HepG2 (cell line): Measurements from ENCODE around the gene EEIG1. TPM values are rescaled to one million over a fixed set of nuclear protein-coding genes. Genes with fewer than 3 reads are reported as not detected.

Experiments
- AGO1 ChIP-seq: fragments of 200-400 bp; formaldehyde crosslinking; IDR thresholded peaks from 2 replicates; pipeline ENCODE4 v1.6.1; 2017; ENCODE audit warnings: mild to moderate bottlenecking, low read depth, low read length, moderate library complexity; ENCODE audit not compliant: poor library complexity, severe bottlenecking
- BRCA1 ChIP-seq: sonication (generic); formaldehyde crosslinking; IDR thresholded peaks from 2 replicates; pipeline ENCODE4 v1.4.0; 2020; ENCODE audit warnings: missing genetic modification reagents
- CENPT ChIP-seq: sonication (generic); formaldehyde crosslinking; IDR thresholded peaks from 2 replicates; pipeline ENCODE4 v1.8.0; 2022; ENCODE audit warnings: low read depth, mild to moderate bottlenecking, moderate library complexity, missing genetic modification reagents
- EP300 ChIP-seq, 3 experiments: sonication (generic) in 1 of 3; formaldehyde crosslinking in 1 of 3; IDR thresholded peaks; 2 replicates each; pipeline versions ENCODE4 v1.5.1 to v1.6.1; 2011 to 2020; ENCODE audit warnings: low read depth in 2 of 3, low read length in 2 of 3, borderline replicate concordance in 1 of 3, improper control_type of control experiment in 1 of 3, mild to moderate bottlenecking in 1 of 3, missing genetic modification reagents in 1 of 3, moderate library complexity in 1 of 3
- ETV5 ChIP-seq: IDR thresholded peaks from 2 replicates; pipeline ENCODE4 v1.6.1; 2018; ENCODE audit warnings: missing biosample characterization, missing genetic modification reagents, inconsistent platforms, borderline replicate concordance
- GZF1 ChIP-seq: sonication (generic); formaldehyde crosslinking; IDR thresholded peaks from 2 replicates; pipeline ENCODE4 v1.5.1; 2020; ENCODE audit warnings: mild to moderate bottlenecking, missing genetic modification reagents
- ISL2 ChIP-seq: sonication (generic); formaldehyde crosslinking; IDR thresholded peaks from 2 replicates; pipeline ENCODE4 v1.5.0; 2020; ENCODE audit warnings: missing genetic modification reagents
- KDM6A ChIP-seq: IDR thresholded peaks from 2 replicates; pipeline ENCODE4 v1.6.1; 2016; ENCODE audit warnings: low read depth
- MBD4 ChIP-seq: IDR thresholded peaks from 2 replicates; pipeline ENCODE4 v1.6.1; 2012; ENCODE audit warnings: low read length, inconsistent platforms, borderline replicate concordance
- MXI1 ChIP-seq: IDR thresholded peaks from 3 replicates; pipeline ENCODE4 v1.6.1; 2012; ENCODE audit warnings: low read depth, low read length, inconsistent platforms, borderline replicate concordance
- RAD51 ChIP-seq: fragments of 450-650 bp; IDR thresholded peaks from 2 replicates; pipeline ENCODE4 v1.6.1; 2016; ENCODE audit warnings: borderline replicate concordance
- RFX5 ChIP-seq: IDR thresholded peaks from 2 replicates; pipeline ENCODE4 v1.6.1; 2011; ENCODE audit warnings: low read depth, low read length, improper control_type of control experiment
- SCMH1 ChIP-seq: sonication (generic); formaldehyde crosslinking; IDR thresholded peaks from 2 replicates; pipeline ENCODE4 v1.9.0; 2021; ENCODE audit warnings: missing genetic modification reagents, mild to moderate bottlenecking, borderline replicate concordance
- SKI ChIP-seq: fragments of 450-650 bp; IDR thresholded peaks from one replicate; pipeline ENCODE4 v1.6.1; 2018; ENCODE audit warnings: mild to moderate bottlenecking; ENCODE audit not compliant: partially characterized antibody
- SMAD1 ChIP-seq: sonication (generic); formaldehyde crosslinking; IDR thresholded peaks from 2 replicates; pipeline ENCODE4 v1.4.0; 2020; ENCODE audit warnings: missing genetic modification reagents, low read depth, mild to moderate bottlenecking, borderline replicate concordance
- SMARCC2 ChIP-seq: fragments of 450-650 bp; IDR thresholded peaks from 2 replicates; pipeline ENCODE4 v1.6.1; 2017; ENCODE audit warnings: antibody characterized with exemption, mild to moderate bottlenecking
- SP5 ChIP-seq: IDR thresholded peaks from 2 replicates; pipeline ENCODE4 v1.6.1; 2016; ENCODE audit warnings: low read depth, borderline replicate concordance
- SSRP1 ChIP-seq: IDR thresholded peaks from 2 replicates; pipeline ENCODE4 v1.6.1; 2016; ENCODE audit warnings: control low read depth
- TBP ChIP-seq: sonication (generic); formaldehyde crosslinking; IDR thresholded peaks from 2 replicates; pipeline ENCODE4 v1.5.0; 2020; ENCODE audit warnings: missing genetic modification reagents
- TEAD3 ChIP-seq: optimal IDR thresholded peaks from 2 replicates; pipeline ENCODE3; 2016; ENCODE audit warnings: borderline replicate concordance
- U2AF2 ChIP-seq: fragments of 200-400 bp; formaldehyde crosslinking; IDR thresholded peaks from 2 replicates; pipeline ENCODE4 v1.6.1; 2017; ENCODE audit warnings: low read depth, mild to moderate bottlenecking, low read length
- ZFP37 ChIP-seq: sonication (generic); formaldehyde crosslinking; IDR thresholded peaks from 2 replicates; pipeline ENCODE4 v1.4.0; 2020; ENCODE audit warnings: missing genetic modification reagents, borderline replicate concordance
- ZFYVE20 ChIP-seq: sonication (generic); formaldehyde crosslinking; IDR thresholded peaks from 2 replicates; pipeline ENCODE4 v1.8.0; 2023; ENCODE audit warnings: low read depth, mild to moderate bottlenecking, moderate library complexity, missing genetic modification reagents, borderline replicate concordance
- ZNF264 ChIP-seq: sonication (generic); formaldehyde crosslinking; IDR thresholded peaks from 2 replicates; pipeline ENCODE4 v1.4.0; 2020; ENCODE audit warnings: missing genetic modification reagents
- ZNF30 ChIP-seq: sonication (generic); formaldehyde crosslinking; IDR thresholded peaks from 2 replicates; pipeline ENCODE4 v1.5.0; 2020; ENCODE audit warnings: mild to moderate bottlenecking, missing genetic modification reagents
- ZNF331 ChIP-seq: sonication (generic); formaldehyde crosslinking; IDR thresholded peaks from 2 replicates; pipeline ENCODE4 v1.4.0; 2020; ENCODE audit warnings: missing genetic modification reagents
- ZNF354B ChIP-seq: sonication (generic); formaldehyde crosslinking; IDR thresholded peaks from 2 replicates; pipeline ENCODE4 v1.8.0; 2022; ENCODE audit warnings: mild to moderate bottlenecking, missing genetic modification reagents
- ZNF460 ChIP-seq: sonication (generic); formaldehyde crosslinking; IDR thresholded peaks from 2 replicates; pipeline ENCODE4 v1.5.1; 2020; ENCODE audit warnings: missing genetic modification reagents, mild to moderate bottlenecking, borderline replicate concordance
- ZNF841 ChIP-seq: sonication (generic); formaldehyde crosslinking; IDR thresholded peaks from 2 replicates; pipeline ENCODE4 v1.8.1; 2023; ENCODE audit warnings: missing genetic modification reagents, borderline replicate concordance
- ZNF891 ChIP-seq: sonication (generic); formaldehyde crosslinking; IDR thresholded peaks from 2 replicates; pipeline ENCODE4 v1.5.0; 2020; ENCODE audit warnings: mild to moderate bottlenecking, missing genetic modification reagents
- polyA plus RNA-seq, 8 experiments: library from polyadenylated mRNA; depleted of rRNA in 3 of 8; stranded (reverse) in 7 of 8; unstranded in 1 of 8; fragments of >200 nt; fragmentation: Illumina TruSeq in 4 of 8; extraction: Trizol in 4 of 8; gene quantifications; 2 replicates each; pipeline versions ENCODE4 v1.2.1 to v1.2.3, GENCODE V29; 2011 to 2016; ENCODE audit warnings: low read depth in 4 of 8, missing spikeins in 1 of 8, mixed read lengths in 1 of 8; ENCODE audit not compliant: insufficient read depth in 1 of 8
- total RNA-seq, 5 experiments: library from RNA; depleted of rRNA; stranded (reverse); fragments of >200 nt; fragmentation: Illumina TruSeq; extraction: Trizol; gene quantifications; 2 replicates each; pipeline ENCODE4 v1.2.3, GENCODE V29; 2016; ENCODE audit warnings: low read depth in 1 of 5
- TF ChIP-seq, protein P1 (sequence below): sonication (generic); formaldehyde crosslinking; IDR thresholded peaks from 2 replicates; pipeline ENCODE4 v1.5.0; 2020; ENCODE audit warnings: mild to moderate bottlenecking, missing genetic modification reagents

The EEIG1 gene
- total and polyA plus RNA-seq, 2 of the 13 experiments (the other 11 are each of a cell fraction or from before 2014, with no cell fraction given) = 16.6 to 25.2 TPM

DNA sequence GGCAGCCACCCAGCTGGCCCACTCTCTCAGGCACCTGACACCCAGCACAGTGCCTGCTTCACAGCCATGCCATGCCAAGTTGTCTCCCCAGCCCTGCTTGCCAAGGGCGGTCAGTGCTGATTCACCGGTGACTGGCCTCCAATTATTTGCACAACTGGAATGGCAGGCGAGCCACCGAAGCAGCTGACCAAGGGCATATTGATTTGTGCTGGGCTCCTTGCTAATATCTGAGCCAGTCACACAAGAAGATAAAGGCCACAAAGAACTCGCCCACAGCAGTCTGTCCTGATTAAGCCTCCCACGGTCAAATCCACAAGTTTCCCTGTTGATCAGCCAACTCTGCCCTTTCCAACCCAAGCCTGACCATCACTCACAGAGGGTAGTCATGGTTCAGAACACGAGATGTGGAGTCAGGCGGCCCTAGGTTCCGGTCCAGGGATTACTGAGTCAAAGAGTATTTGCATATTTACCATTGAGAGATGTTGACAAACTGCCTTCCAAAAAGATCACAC, 6.4 kb upstream of the EEIG1 start (continued):
- TF ChIP-seq, protein P1, sequence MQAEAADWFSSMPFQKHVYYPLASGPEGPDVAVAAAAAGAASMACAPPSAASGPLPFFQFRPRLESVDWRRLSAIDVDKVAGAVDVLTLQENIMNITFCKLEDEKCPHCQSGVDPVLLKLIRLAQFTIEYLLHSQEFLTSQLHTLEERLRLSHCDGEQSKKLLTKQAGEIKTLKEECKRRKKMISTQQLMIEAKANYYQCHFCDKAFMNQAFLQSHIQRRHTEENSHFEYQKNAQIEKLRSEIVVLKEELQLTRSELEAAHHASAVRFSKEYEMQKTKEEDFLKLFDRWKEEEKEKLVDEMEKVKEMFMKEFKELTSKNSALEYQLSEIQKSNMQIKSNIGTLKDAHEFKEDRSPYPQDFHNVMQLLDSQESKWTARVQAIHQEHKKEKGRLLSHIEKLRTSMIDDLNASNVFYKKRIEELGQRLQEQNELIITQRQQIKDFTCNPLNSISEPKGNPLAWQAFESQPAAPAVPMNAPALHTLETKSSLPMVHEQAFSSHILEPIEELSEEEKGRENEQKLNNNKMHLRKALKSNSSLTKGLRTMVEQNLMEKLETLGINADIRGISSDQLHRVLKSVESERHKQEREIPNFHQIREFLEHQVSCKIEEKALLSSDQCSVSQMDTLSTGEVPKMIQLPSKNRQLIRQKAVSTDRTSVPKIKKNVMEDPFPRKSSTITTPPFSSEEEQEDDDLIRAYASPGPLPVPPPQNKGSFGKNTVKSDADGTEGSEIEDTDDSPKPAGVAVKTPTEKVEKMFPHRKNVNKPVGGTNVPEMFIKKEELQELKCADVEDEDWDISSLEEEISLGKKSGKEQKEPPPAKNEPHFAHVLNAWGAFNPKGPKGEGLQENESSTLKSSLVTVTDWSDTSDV (CRISPR knock-in tag) = no peak
- TF ChIP-seq MXI1 = peak; percentile 53; the same call in 1 of the 3 replicates
- TF ChIP-seq ZNF331 (CRISPR knock-in tag) = peak; percentile 23; the same call in 1 of the 2 replicates
- no peak for TF ChIP-seq ZNF30 (CRISPR knock-in tag)
- no peak for TF ChIP-seq SP5 (CRISPR knock-in tag)
- no peak for TF ChIP-seq RAD51
- no peak for TF ChIP-seq ZFP37 (CRISPR knock-in tag)
- TF ChIP-seq SKI = no peak
- TF ChIP-seq ZNF891 (CRISPR knock-in tag) = no peak
- no peak for TF ChIP-seq RFX5
- TF ChIP-seq SMARCC2 = no peak
- no peak for TF ChIP-seq U2AF2
- TF ChIP-seq SSRP1 (CRISPR knock-in tag) = no peak
- no peak for TF ChIP-seq CENPT (CRISPR knock-in tag)
- no peak for TF ChIP-seq SCMH1 (CRISPR knock-in tag)
- TF ChIP-seq ZNF264 (CRISPR knock-in tag) = no peak
- TF ChIP-seq ZNF460 (CRISPR knock-in tag) = no peak
- TF ChIP-seq BRCA1 (CRISPR knock-in tag) = no peak
- no peak for TF ChIP-seq ZNF841 (CRISPR knock-in tag)
- TF ChIP-seq GZF1 (CRISPR knock-in tag) = no peak
- no peak for TF ChIP-seq TBP
- TF ChIP-seq EP300 (IDR thresholded peaks at IDR 0.05; ENCODE audit: low read depth in 2 of 2, low read length in 2 of 2) = 0 out of 4 replicates have a peak, but pooled peaks of 1 of the 2 experiments have one; percentile 11
- TF ChIP-seq EP300 (CRISPR knock-in tag; IDR thresholded peaks at IDR 0.05; ENCODE audit: borderline replicate concordance) = no peak
- TF ChIP-seq TEAD3 (CRISPR knock-in tag) = peak; percentile 49
- TF ChIP-seq MBD4 = no peak
- no peak for TF ChIP-seq ZFYVE20
- TF ChIP-seq AGO1 = no peak
- TF ChIP-seq ETV5 = peak; percentile 44; the same call in 1 of the 2 replicates
- TF ChIP-seq ISL2 (CRISPR knock-in tag) = no peak
- TF ChIP-seq SMAD1 (CRISPR knock-in tag) = no peak
- TF ChIP-seq KDM6A = peak; percentile 23; the same call in 1 of the 2 replicates
- TF ChIP-seq ZNF354B (CRISPR knock-in tag) = no peak
